HepG2 (cell line): Measurements from ENCODE around the gene OSBPL1A. TPM values are rescaled to one million over a fixed set of nuclear protein-coding genes. Genes with fewer than 3 reads are reported as not detected.

ENCODE experiments used
- ATAC-seq: fragments of 200-7000 bp; cut with Tn5 transposase; 3 replicates; pipeline ENCODE4 v1.9.1; 2020; ENCODE audit warnings: mild to moderate bottlenecking, moderate library complexity
- BruUV-seq: library from RNA; stranded (reverse); fragments of 400-500 nt; replicated peaks from 2 replicates; lab custom pipeline; 2021; lab: Mats Ljungman, UMichigan
- CTCF ChIA-PET: fragments of 300-600 bp; formaldehyde crosslinking; extraction: SDS; loops from one replicate; lab custom pipeline; 2021; ENCODE audit warnings: low total read pairs, inconsistent platforms, low intra/inter-chr PET ratio; lab: Yijun Ruan, JAX
- POLR2A ChIA-PET: fragments of 350-600 bp; sonication (Branson Sonifier 250); formaldehyde crosslinking; loops from one replicate; lab custom pipeline; 2020; ENCODE audit warnings: antibody characterized with exemption, inconsistent platforms; lab: Yijun Ruan, JAX
- DNase-seq: peaks from one replicate; pipeline ENCODE4 v3.0.0-alpha.2; 2015; ENCODE audit warnings: low spot score
- FAIRE-seq: peaks from 3 replicates; lab custom pipeline; 2011; peaks lifted over from hg19 to GRCh38; lab: Jason Lieb, UNC
- H2AFZ ChIP-seq: one replicate; pipeline ENCODE4 v1.6.1; 2011; ENCODE audit warnings: low read length, inconsistent platforms
- H3K27ac ChIP-seq: fragments of 300-600 bp; 3 replicates; pipeline ENCODE4 v1.8.0; 2011; ENCODE audit warnings: mixed run types, mild to moderate bottlenecking, mixed read lengths, low read length, inconsistent platforms; ENCODE audit not compliant: insufficient read depth; ENCODE audit errors: extremely low read length
- H3K27me3 ChIP-seq, 2 experiments: fragments of 200-600 bp in 1 of 2; 2 replicates in 1 of 2; 3 replicates in 1 of 2; pipeline versions ENCODE4 v1.6.0 to v1.8.0; 2011; ENCODE audit warnings: low read length in 2 of 2, mild to moderate bottlenecking in 2 of 2, moderate library complexity in 2 of 2, inconsistent platforms in 1 of 2; ENCODE audit not compliant: insufficient read depth in 2 of 2, control insufficient read depth in 1 of 2
- H3K36me3 ChIP-seq, 2 experiments: fragments of 200-600 bp in 1 of 2; replicated peaks in 1 of 2; 2 replicates in 1 of 2; 3 replicates in 1 of 2; pipeline versions ENCODE4 v1.5.1 to v1.8.0; 2011; ENCODE audit warnings: low read length in 2 of 2, inconsistent platforms in 1 of 2; ENCODE audit not compliant: insufficient read depth in 2 of 2, control insufficient read depth in 1 of 2
- H3K4me1 ChIP-seq: 2 replicates; pipeline ENCODE4 v1.5.1; 2012; ENCODE audit warnings: low read length, inconsistent platforms; ENCODE audit not compliant: insufficient read depth
- H3K4me2 ChIP-seq: 2 replicates; pipeline ENCODE4 v1.6.0; 2011; ENCODE audit warnings: low read depth, low read length, inconsistent platforms
- H3K4me3 ChIP-seq, 3 experiments: fragments of 200-600 bp in 1 of 3; sonication (generic), shearing (Covaris generic) in 1 of 3; replicated peaks in 1 of 3; 2 replicates each; pipeline ENCODE4 v1.5.1; 2011 to 2016; ENCODE audit warnings: low read length in 3 of 3, inconsistent platforms in 2 of 3, low read depth in 2 of 3, mild to moderate bottlenecking in 2 of 3, control low read depth in 1 of 3, mixed read lengths in 1 of 3; ENCODE audit not compliant: insufficient read depth in 1 of 3
- H3K79me2 ChIP-seq: one replicate; pipeline ENCODE4 v1.6.1; 2011; ENCODE audit warnings: low read length, inconsistent platforms; ENCODE audit not compliant: insufficient read depth
- H3K9ac ChIP-seq: 2 replicates; pipeline ENCODE4 v1.6.0; 2011; ENCODE audit warnings: mild to moderate bottlenecking, low read depth, low read length, inconsistent platforms; ENCODE audit not compliant: insufficient read depth
- H3K9me3 ChIP-seq: 2 replicates; pipeline ENCODE4 v1.5.1; 2012; ENCODE audit warnings: mild to moderate bottlenecking, low read length
- H4K20me1 ChIP-seq: 2 replicates; pipeline ENCODE4 v1.6.0; 2011; ENCODE audit warnings: inconsistent platforms, mild to moderate bottlenecking, low read length, moderate library complexity; ENCODE audit not compliant: insufficient read depth
- ATAD3A ChIP-seq: sonication (generic); formaldehyde crosslinking; IDR thresholded peaks from 2 replicates; pipeline ENCODE4 v1.4.0; 2020; ENCODE audit warnings: missing genetic modification reagents
- KLF11 ChIP-seq: IDR thresholded peaks from 2 replicates; pipeline ENCODE4 v1.6.1; 2016; ENCODE audit warnings: missing compliant biosample characterization
- NKX3-1 ChIP-seq: sonication (generic); formaldehyde crosslinking; IDR thresholded peaks from 2 replicates; pipeline ENCODE4 v1.5.0; 2020; ENCODE audit warnings: missing genetic modification reagents
- RXRB ChIP-seq: IDR thresholded peaks from 2 replicates; pipeline ENCODE4 v1.6.1; 2016; ENCODE audit warnings: borderline replicate concordance, missing genetic modification reagents, missing compliant biosample characterization
- ZNF10 ChIP-seq: sonication (generic); formaldehyde crosslinking; IDR thresholded peaks from 2 replicates; pipeline ENCODE4 v1.4.0; 2020; ENCODE audit warnings: mild to moderate bottlenecking, low read depth, missing genetic modification reagents, borderline replicate concordance
- in situ Hi-C: cut with HindIII; loops from 2 replicates; pipeline ENCODE4 v1.10.0; 2017; ENCODE audit warnings: low pct_unique_long_range_greater_than_20kb; ENCODE audit not compliant: extremely low pct_ligation_motif_present
- intact Hi-C: fragments of 100-400 bp; cut with micrococcal nuclease; formaldehyde crosslinking; loops from one replicate; pipeline ENCODE4 v1.10.0; 2022; ENCODE audit not compliant: unreplicated experiment
- polyA plus RNA-seq, 8 experiments: library from polyadenylated mRNA; depleted of rRNA in 3 of 8; stranded (reverse) in 7 of 8; unstranded in 1 of 8; fragments of >200 nt; fragmentation: Illumina TruSeq in 4 of 8; extraction: Trizol in 4 of 8; gene quantifications; 2 replicates each; pipeline versions ENCODE4 v1.2.1 to v1.2.3, GENCODE V29; 2011 to 2016; ENCODE audit warnings: low read depth in 4 of 8, missing spikeins in 1 of 8, mixed read lengths in 1 of 8; ENCODE audit not compliant: insufficient read depth in 1 of 8
- total RNA-seq, 5 experiments: library from RNA; depleted of rRNA; stranded (reverse); fragments of >200 nt; fragmentation: Illumina TruSeq; extraction: Trizol; gene quantifications; 2 replicates each; pipeline ENCODE4 v1.2.3, GENCODE V29; 2016; ENCODE audit warnings: low read depth in 1 of 5
- TF ChIP-seq, protein P1 (sequence below): sonication (generic); formaldehyde crosslinking; IDR thresholded peaks from 2 replicates; pipeline ENCODE4 v1.8.0; 2022; ENCODE audit warnings: missing genetic modification reagents, mild to moderate bottlenecking, borderline replicate concordance
- TF ChIP-seq, protein P2 (sequence below): sonication (generic); formaldehyde crosslinking; IDR thresholded peaks from 2 replicates; pipeline ENCODE4; 2020; ENCODE audit warnings: missing genetic modification reagents, mild to moderate bottlenecking, borderline replicate concordance
- TF ChIP-seq, protein P3 (sequence below): sonication (generic); formaldehyde crosslinking; IDR thresholded peaks from 2 replicates; pipeline ENCODE4 v1.5.0; 2020; ENCODE audit warnings: mild to moderate bottlenecking, missing genetic modification reagents
- TF ChIP-seq, protein P4 (sequence below): sonication (generic); formaldehyde crosslinking; IDR thresholded peaks from 2 replicates; pipeline ENCODE4 v1.5.0; 2020; ENCODE audit warnings: mild to moderate bottlenecking, missing genetic modification reagents, borderline replicate concordance

OSBPL1A gene
- total and polyA plus RNA-seq, 2 of the 13 experiments (the other 11 are each of a cell fraction or from before 2014, with no cell fraction given): 0.02 TPM; not detected in 1

DNA sequence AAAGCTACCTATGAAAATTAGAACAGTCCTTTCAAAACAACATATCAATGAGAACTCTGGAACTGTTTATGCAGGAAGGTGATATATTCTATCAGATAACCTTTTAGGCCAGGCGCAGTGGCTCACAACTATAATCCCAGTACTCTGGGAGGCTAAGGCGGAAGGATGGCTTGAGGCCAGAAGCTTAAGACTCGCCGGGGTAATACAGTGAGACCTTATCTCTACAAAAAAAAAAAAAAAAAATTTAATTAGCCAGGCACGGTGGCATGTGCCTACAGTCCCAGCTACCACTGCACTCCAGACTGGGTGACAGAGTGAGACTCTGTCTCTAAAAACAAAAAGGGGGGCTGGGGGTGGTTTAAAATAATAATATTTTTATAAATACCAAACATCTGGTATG is 77.9 kb downstream of the OSBPL1A start (continued):
- TF ChIP-seq, protein P1, sequence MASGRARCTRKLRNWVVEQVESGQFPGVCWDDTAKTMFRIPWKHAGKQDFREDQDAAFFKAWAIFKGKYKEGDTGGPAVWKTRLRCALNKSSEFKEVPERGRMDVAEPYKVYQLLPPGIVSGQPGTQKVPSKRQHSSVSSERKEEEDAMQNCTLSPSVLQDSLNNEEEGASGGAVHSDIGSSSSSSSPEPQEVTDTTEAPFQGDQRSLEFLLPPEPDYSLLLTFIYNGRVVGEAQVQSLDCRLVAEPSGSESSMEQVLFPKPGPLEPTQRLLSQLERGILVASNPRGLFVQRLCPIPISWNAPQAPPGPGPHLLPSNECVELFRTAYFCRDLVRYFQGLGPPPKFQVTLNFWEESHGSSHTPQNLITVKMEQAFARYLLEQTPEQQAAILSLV (CRISPR knock-in tag): no peak

DNA sequence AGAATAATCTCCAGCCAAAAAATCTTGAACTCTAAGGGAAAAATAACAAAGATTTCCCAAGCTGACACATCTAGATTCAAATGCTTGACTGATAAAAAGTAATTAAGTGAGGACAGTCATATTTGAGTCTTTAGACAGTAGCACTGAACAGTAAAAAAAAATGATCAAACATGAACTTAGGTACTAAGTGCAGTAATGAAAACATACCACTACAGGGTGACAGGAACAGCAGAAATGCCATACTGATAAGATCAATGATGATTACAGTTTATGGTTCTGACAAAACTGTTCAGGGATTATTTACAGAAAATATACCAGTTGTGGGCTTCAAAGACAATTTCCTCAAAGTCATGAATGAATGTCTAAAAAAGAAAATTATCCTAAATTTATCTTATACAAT is 80.3 kb downstream of the OSBPL1A start:
- Histone ChIP-seq H2AFZ (no peak overlapping the region), H3K36me3 (no peaks in the 10 kb centered on the region), H4K20me1 (no peaks in the 10 kb centered on the region), H3K9ac (no peak overlapping the region), H3K4me3 (no peak overlapping the region), H3K4me1 (no peaks in the 10 kb centered on the region), H3K79me2 (no peaks in the 10 kb centered on the region), H3K27ac (no peak overlapping the region), H3K9me3 (no peaks in the 10 kb centered on the region), H3K27me3 (no peaks in the 10 kb centered on the region), H3K4me2 (no peak overlapping the region)
- in situ Hi-C loops: no loop called here
- ChIA-PET CTCF (no interaction called here), POLR2A (no interaction called here)
- no peak for DNase-seq
- intact Hi-C loops: no loop called here
- no peak for FAIRE-seq
- BruUV-seq: no TSS peak
- ATAC-seq: no peak
- no peak for TF ChIP-seq NKX3-1 (CRISPR knock-in tag)
- TF ChIP-seq, protein P2, sequence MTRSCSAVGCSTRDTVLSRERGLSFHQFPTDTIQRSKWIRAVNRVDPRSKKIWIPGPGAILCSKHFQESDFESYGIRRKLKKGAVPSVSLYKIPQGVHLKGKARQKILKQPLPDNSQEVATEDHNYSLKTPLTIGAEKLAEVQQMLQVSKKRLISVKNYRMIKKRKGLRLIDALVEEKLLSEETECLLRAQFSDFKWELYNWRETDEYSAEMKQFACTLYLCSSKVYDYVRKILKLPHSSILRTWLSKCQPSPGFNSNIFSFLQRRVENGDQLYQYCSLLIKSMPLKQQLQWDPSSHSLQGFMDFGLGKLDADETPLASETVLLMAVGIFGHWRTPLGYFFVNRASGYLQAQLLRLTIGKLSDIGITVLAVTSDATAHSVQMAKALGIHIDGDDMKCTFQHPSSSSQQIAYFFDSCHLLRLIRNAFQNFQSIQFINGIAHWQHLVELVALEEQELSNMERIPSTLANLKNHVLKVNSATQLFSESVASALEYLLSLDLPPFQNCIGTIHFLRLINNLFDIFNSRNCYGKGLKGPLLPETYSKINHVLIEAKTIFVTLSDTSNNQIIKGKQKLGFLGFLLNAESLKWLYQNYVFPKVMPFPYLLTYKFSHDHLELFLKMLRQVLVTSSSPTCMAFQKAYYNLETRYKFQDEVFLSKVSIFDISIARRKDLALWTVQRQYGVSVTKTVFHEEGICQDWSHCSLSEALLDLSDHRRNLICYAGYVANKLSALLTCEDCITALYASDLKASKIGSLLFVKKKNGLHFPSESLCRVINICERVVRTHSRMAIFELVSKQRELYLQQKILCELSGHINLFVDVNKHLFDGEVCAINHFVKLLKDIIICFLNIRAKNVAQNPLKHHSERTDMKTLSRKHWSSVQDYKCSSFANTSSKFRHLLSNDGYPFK: no peak
- no peak for TF ChIP-seq RXRB (CRISPR knock-in tag)
- TF ChIP-seq, protein P3, sequence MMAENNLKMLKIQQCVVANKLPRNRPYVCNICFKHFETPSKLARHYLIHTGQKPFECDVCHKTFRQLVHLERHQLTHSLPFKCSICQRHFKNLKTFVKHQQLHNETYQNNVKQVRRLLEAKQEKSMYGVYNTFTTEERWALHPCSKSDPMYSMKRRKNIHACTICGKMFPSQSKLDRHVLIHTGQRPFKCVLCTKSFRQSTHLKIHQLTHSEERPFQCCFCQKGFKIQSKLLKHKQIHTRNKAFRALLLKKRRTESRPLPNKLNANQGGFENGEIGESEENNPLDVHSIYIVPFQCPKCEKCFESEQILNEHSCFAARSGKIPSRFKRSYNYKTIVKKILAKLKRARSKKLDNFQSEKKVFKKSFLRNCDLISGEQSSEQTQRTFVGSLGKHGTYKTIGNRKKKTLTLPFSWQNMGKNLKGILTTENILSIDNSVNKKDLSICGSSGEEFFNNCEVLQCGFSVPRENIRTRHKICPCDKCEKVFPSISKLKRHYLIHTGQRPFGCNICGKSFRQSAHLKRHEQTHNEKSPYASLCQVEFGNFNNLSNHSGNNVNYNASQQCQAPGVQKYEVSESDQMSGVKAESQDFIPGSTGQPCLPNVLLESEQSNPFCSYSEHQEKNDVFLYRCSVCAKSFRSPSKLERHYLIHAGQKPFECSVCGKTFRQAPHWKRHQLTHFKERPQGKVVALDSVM (CRISPR knock-in tag): no peak
- no peak for TF ChIP-seq ATAD3A (CRISPR knock-in tag)
- TF ChIP-seq, protein P4, sequence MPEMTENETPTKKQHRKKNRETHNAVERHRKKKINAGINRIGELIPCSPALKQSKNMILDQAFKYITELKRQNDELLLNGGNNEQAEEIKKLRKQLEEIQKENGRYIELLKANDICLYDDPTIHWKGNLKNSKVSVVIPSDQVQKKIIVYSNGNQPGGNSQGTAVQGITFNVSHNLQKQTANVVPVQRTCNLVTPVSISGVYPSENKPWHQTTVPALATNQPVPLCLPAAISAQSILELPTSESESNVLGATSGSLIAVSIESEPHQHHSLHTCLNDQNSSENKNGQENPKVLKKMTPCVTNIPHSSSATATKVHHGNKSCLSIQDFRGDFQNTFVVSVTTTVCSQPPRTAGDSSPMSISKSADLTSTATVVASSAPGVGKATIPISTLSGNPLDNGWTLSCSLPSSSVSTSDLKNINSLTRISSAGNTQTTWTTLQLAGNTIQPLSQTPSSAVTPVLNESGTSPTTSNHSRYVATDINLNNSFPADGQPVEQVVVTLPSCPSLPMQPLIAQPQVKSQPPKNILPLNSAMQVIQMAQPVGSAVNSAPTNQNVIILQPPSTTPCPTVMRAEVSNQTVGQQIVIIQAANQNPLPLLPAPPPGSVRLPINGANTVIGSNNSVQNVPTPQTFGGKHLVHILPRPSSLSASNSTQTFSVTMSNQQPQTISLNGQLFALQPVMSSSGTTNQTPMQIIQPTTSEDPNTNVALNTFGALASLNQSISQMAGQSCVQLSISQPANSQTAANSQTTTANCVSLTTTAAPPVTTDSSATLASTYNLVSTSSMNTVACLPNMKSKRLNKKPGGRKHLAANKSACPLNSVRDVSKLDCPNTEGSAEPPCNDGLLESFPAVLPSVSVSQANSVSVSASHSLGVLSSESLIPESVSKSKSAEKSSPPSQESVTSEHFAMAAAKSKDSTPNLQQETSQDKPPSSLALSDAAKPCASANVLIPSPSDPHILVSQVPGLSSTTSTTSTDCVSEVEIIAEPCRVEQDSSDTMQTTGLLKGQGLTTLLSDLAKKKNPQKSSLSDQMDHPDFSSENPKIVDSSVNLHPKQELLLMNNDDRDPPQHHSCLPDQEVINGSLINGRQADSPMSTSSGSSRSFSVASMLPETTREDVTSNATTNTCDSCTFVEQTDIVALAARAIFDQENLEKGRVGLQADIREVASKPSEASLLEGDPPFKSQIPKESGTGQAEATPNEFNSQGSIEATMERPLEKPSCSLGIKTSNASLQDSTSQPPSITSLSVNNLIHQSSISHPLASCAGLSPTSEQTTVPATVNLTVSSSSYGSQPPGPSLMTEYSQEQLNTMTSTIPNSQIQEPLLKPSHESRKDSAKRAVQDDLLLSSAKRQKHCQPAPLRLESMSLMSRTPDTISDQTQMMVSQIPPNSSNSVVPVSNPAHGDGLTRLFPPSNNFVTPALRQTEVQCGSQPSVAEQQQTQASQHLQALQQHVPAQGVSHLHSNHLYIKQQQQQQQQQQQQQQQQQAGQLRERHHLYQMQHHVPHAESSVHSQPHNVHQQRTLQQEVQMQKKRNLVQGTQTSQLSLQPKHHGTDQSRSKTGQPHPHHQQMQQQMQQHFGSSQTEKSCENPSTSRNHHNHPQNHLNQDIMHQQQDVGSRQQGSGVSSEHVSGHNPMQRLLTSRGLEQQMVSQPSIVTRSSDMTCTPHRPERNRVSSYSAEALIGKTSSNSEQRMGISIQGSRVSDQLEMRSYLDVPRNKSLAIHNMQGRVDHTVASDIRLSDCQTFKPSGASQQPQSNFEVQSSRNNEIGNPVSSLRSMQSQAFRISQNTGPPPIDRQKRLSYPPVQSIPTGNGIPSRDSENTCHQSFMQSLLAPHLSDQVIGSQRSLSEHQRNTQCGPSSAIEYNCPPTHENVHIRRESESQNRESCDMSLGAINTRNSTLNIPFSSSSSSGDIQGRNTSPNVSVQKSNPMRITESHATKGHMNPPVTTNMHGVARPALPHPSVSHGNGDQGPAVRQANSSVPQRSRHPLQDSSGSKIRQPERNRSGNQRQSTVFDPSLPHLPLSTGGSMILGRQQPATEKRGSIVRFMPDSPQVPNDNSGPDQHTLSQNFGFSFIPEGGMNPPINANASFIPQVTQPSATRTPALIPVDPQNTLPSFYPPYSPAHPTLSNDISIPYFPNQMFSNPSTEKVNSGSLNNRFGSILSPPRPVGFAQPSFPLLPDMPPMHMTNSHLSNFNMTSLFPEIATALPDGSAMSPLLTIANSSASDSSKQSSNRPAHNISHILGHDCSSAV (CRISPR knock-in tag): no peak
- no peak for TF ChIP-seq ZNF10 (CRISPR knock-in tag)
- no peak for TF ChIP-seq KLF11
